Lower lobe of right lung (tissue), 2 donors: Measurements from ENCODE around the gene SYT1. TPM values are rescaled to one million over a fixed set of nuclear protein-coding genes. Genes with fewer than 3 reads are reported as not detected.

Experiments used
- ATAC-seq, 2 donors: fragments of 200-7000 bp; cut with Tn5 transposase; one replicate each; pipeline ENCODE4 v1.9.1; 2020 to 2022; ENCODE audit warnings: mild to moderate bottlenecking in 2 of 2, moderate library complexity in 2 of 2
- DNase-seq: peaks from one replicate; pipeline ENCODE4 v3.0.0-alpha.2; 2020
- H3K27ac ChIP-seq: fragments of 200-600 bp; one replicate; pipeline ENCODE4 v1.8.0; 2022
- H3K27me3 ChIP-seq: fragments of 200-600 bp; one replicate; pipeline ENCODE4 v1.8.0; 2022; ENCODE audit warnings: low read depth
- H3K36me3 ChIP-seq: fragments of 200-600 bp; one replicate; pipeline ENCODE4 v1.8.0; 2022; ENCODE audit warnings: mild to moderate bottlenecking
- H3K4me1 ChIP-seq: fragments of 200-600 bp; one replicate; pipeline ENCODE4 v1.8.0; 2022
- H3K4me3 ChIP-seq: fragments of 200-600 bp; one replicate; pipeline ENCODE4 v1.8.0; 2022; ENCODE audit warnings: mild to moderate bottlenecking
- H3K9me3 ChIP-seq: fragments of 200-600 bp; one replicate; pipeline ENCODE4 v1.8.0; 2022
- CTCF ChIP-seq: fragments of 200-600 bp; IDR thresholded peaks from one replicate; pipeline ENCODE4 v1.8.0; 2022; ENCODE audit warnings: antibody characterized with exemption, mild to moderate bottlenecking
- intact Hi-C: fragments of 100-400 bp; cut with DNase I; formaldehyde crosslinking; loops from one replicate; pipeline ENCODE4 v1.11.0; 2022
- total RNA-seq: library from RNA; stranded (reverse); fragmentation: NEBNext Ultra II Directional; extraction: Animal tissue kit (Norgen Biotek cat#: 25700); gene quantifications from one replicate; pipeline ENCODE4 v1.2.1, GENCODE V29; 2021
- donor health status: DM: no; HTN: yes; CAD: no; lungs with severe emphysema.

The SYT1 gene
- total RNA-seq, 1 donor from 2014 or later, result 0.95 TPM

GRCh38 chr12:78891646-78892353 is 27.2 kb downstream of the SYT1 start:
- intact Hi-C loops, result no loop called here
- Histone ChIP-seq H3K27ac (no peak overlapping the region), H3K4me1 (no peaks in the 10 kb centered on the region), H3K4me3 (no peak overlapping the region), H3K36me3 (no peaks in the 10 kb centered on the region), H3K27me3 (no peaks in the 10 kb centered on the region), H3K9me3 (no peaks in the 10 kb centered on the region)
- ATAC-seq (no peak), DNase-seq (no peak)
- no peak for TF ChIP-seq CTCF

DNA sequence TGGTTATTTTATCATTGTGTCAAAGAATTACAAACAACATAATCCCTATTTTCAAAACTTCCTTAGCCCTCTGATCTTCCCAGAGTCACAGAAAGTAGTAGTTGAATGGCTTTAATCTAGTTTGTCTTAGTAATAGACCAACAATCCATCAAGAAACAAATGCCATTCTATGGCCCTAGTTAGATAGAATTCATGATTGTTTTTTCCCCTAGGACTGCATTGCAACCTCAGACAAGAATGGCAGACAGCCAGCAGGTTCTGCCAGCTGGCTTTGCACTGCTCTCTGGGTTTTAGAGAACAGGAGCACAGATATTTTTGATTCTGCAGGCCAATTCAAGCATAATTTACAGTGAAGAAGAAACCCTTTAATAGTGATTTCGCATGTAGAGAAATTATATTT is 33.8 kb downstream of the SYT1 start:
- Histone ChIP-seq H3K27me3 (no peaks in the 10 kb centered on the region), H3K9me3 (no peaks in the 10 kb centered on the region), H3K36me3 (no peaks in the 10 kb centered on the region), H3K4me1 (no peaks in the 10 kb centered on the region), H3K27ac (no peak overlapping the region), H3K4me3 (no peak overlapping the region)
- intact Hi-C loops, result no loop called here
- DNase-seq (no peak), ATAC-seq (no peak)
- TF ChIP-seq CTCF, result no peak

GRCh38 chr12:78914859-78915331 is 50.3 kb downstream of the SYT1 start:
- ATAC-seq, result no peak

GRCh38 chr12:78916845-78917480 is 52.4 kb downstream of the SYT1 start:
- no peak for TF ChIP-seq CTCF
- intact Hi-C loops, result no loop called here
- Histone ChIP-seq H3K36me3 (no peaks in the 10 kb centered on the region), H3K4me3 (no peak overlapping the region), H3K4me1 (no peaks in the 10 kb centered on the region), H3K27me3 (no peaks in the 10 kb centered on the region), H3K27ac (no peak overlapping the region), H3K9me3 (no peaks in the 10 kb centered on the region)
- DNase-seq, result no peak
- peak in 1 of 2 donors; percentile 56 for ATAC-seq

More at GRCh38 chr12:78914859-78915331, 50.3 kb downstream of the SYT1 start:
- Histone ChIP-seq H3K27ac (no peak overlapping the region), H3K4me3 (no peak overlapping the region), H3K9me3 (no peaks in the 10 kb centered on the region), H3K27me3 (no peaks in the 10 kb centered on the region), H3K36me3 (no peaks in the 10 kb centered on the region), H3K4me1 (no peaks in the 10 kb centered on the region)
- intact Hi-C loops, result no loop called here
- DNase-seq, result no peak
- no peak for TF ChIP-seq CTCF

- Histone ChIP-seq H3K4me1 (no peaks in the 10 kb centered on the region), H3K36me3 (no peaks in the 10 kb centered on the region), H3K27me3 (no peaks in the 10 kb centered on the region), H3K4me3 (no peak overlapping the region), H3K9me3 (no peaks in the 10 kb centered on the region), H3K27ac (no peak overlapping the region)
- intact Hi-C loops, result no loop called here
- ATAC-seq (no peak), DNase-seq (no peak)
- no peak for TF ChIP-seq CTCF
Measured at GRCh38 chr12:78917513-78917912, 52.9 kb downstream of the SYT1 start.
